Measurements from ENCODE around the gene CDKN2D. TPM values are rescaled to one million over a fixed set of nuclear protein-coding genes. Genes with fewer than 3 reads are reported as not detected.
A peak's percentile ranks its signal among the peaks of the same experiment; 100 is the strongest.

The CDKN2D gene
- total RNA-seq, 1 experiment from 2014 or later = 4.4 TPM

DNA sequence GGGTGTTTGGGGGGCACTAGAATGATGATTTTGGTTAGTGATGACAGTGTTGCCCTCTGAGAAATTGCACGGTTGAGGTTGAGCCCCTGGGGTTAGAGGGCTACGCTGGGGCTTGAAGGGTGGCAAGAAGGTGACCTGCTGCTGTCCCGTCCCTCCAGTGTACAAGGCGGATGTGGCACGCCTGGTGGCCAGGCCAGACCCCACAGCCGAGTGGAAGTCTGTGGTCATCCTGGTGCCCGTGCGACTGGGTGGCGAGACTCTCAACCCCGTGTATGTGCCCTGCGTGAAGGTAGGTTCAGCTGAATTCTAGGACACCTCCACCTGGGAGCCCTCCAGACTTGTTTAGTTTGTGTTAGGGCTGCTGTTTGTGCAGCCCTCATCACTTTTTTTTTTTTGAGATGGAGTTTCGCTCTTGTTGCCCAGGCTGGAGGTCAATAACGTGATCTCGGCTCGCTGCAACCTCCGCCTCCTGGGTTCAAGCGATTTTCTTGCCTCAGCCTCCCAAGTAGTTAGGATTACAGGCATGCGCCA lies 20.0 kb downstream of the CDKN2D start:
- CTCF ChIA-PET = no interaction called here
- peaks cover 36% of the 10 kb centered on the region for H3K36me3 Mint-ChIP-seq (ENCODE audit: insufficient read depth, unreplicated experiment)
- no TSS peak for BruUV-seq (replicated peaks)

GRCh38 chr19:10546817-10547216 lies 22.0 kb downstream of the CDKN2D start:
- DNase-seq = no peak
- intact Hi-C loops (cut with micrococcal nuclease; ENCODE audit: unreplicated experiment) = no loop called here
- Mint-ChIP-seq H3K9me3 (ENCODE audit: low read depth, unreplicated experiment) (no peaks in the 10 kb centered on the region), H3K27me3 (ENCODE audit: unreplicated experiment) (no peaks in the 10 kb centered on the region), H3K4me1 (ENCODE audit: low read depth, unreplicated experiment) (no peaks in the 10 kb centered on the region), H3K27ac (ENCODE audit: unreplicated experiment) (no peak overlapping the region), H3K36me3 (ENCODE audit: insufficient read depth, unreplicated experiment) (peaks cover 25% of the 10 kb centered on the region), H3K4me3 (ENCODE audit: low read depth, unreplicated experiment) (no peak overlapping the region)
- TF ChIP-seq CTCF (IDR thresholded peaks at IDR 0.05; ENCODE audit: unreplicated experiment) = no peak
- CTCF ChIA-PET = no interaction called here
- TSS peak; percentile 17 for BruUV-seq (replicated peaks)

More for the DNA sequence above, 20.0 kb downstream of the CDKN2D start:
- Mint-ChIP-seq H3K4me3 (ENCODE audit: low read depth, unreplicated experiment) (no peak overlapping the region), H3K4me1 (ENCODE audit: low read depth, unreplicated experiment) (no peaks in the 10 kb centered on the region), H3K27ac (ENCODE audit: unreplicated experiment) (no peak overlapping the region), H3K9me3 (ENCODE audit: low read depth, unreplicated experiment) (no peaks in the 10 kb centered on the region), H3K27me3 (ENCODE audit: unreplicated experiment) (no peaks in the 10 kb centered on the region)
- intact Hi-C loops (cut with micrococcal nuclease; ENCODE audit: unreplicated experiment) = no loop called here
- no peak for DNase-seq
- TF ChIP-seq CTCF (IDR thresholded peaks at IDR 0.05; ENCODE audit: unreplicated experiment) = no peak

DNA sequence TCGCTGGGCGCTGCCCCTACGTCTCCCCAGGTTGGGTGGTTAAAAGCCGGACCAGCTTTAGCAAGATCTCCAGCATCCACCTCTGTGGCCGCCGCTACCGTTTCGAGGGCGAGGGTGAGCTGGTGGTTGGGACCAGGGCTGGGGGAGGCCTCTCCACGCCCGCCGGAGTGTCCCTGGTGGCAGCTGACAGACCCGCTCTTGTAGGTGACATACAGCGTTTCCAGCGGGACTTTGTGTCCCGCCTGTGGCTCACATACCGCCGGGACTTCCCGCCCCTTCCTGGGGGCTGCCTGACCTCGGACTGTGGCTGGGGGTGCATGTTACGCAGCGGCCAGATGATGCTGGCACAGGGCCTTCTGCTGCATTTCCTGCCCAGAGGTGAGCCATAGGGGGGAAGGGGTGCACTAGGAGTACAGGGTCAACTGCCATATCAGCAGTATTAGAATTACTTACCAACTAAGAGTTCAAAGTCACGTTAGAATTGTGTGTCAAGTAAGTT lies 24.0 kb downstream of the CDKN2D start:
- intact Hi-C loops (cut with micrococcal nuclease; ENCODE audit: unreplicated experiment) = no loop called here
- H3K27ac Mint-ChIP-seq (ENCODE audit: unreplicated experiment) = no peak overlapping the region

DNA sequence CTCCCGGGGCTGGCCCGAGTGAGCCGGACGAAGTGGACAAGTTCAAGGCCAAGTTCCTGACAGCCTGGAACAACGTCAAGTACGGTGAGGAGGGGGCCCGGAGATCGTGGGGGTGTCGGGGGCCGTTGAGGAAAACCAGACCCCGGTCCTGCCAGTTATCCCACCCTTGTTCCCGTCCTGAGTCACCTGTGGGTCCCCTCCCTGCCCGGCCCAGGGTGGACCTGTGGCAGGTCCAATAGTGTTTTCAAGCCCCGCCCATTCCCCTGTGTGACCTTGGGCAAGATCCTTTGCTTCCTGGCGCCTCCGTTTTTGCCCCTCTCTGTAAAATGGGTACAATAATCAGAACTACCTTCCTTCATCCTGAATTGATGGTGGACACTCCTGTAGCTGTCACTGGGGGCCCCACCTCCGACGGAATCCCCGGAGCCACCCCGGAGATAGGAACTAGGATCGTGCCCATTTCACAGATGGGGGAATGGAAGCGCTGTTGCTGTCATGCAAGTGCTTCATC lies 24.5 kb downstream of the CDKN2D start:
- Mint-ChIP-seq H3K36me3 (ENCODE audit: insufficient read depth, unreplicated experiment) (peaks cover 19% of the 10 kb centered on the region), H3K4me1 (ENCODE audit: low read depth, unreplicated experiment) (no peaks in the 10 kb centered on the region), H3K9me3 (ENCODE audit: low read depth, unreplicated experiment) (no peaks in the 10 kb centered on the region), H3K27ac (ENCODE audit: unreplicated experiment) (no peak overlapping the region), H3K27me3 (ENCODE audit: unreplicated experiment) (peaks cover 17% of the 10 kb centered on the region), H3K4me3 (ENCODE audit: low read depth, unreplicated experiment) (peak overlapping the region; percentile 73)
- CTCF ChIA-PET = no interaction called here
- intact Hi-C loops (cut with micrococcal nuclease; ENCODE audit: unreplicated experiment) = no loop called here
- no TSS peak for BruUV-seq (replicated peaks)
- DNase-seq = no peak
- no peak for TF ChIP-seq CTCF (IDR thresholded peaks at IDR 0.05; ENCODE audit: unreplicated experiment)

More for the DNA sequence above, 24.0 kb downstream of the CDKN2D start:
- no peak for TF ChIP-seq CTCF (IDR thresholded peaks at IDR 0.05; ENCODE audit: unreplicated experiment)
- DNase-seq = no peak
- no peaks in the 10 kb centered on the region for H3K9me3 Mint-ChIP-seq (ENCODE audit: low read depth, unreplicated experiment)
- CTCF ChIA-PET = no interaction called here
- H3K4me1 Mint-ChIP-seq (ENCODE audit: low read depth, unreplicated experiment) = no peaks in the 10 kb centered on the region
- BruUV-seq (replicated peaks) = TSS peak; percentile 55
- H3K36me3 Mint-ChIP-seq (ENCODE audit: insufficient read depth, unreplicated experiment) = peaks cover 21% of the 10 kb centered on the region
- peak overlapping the region; percentile 73 for H3K4me3 Mint-ChIP-seq (ENCODE audit: low read depth, unreplicated experiment)
- H3K27me3 Mint-ChIP-seq (ENCODE audit: unreplicated experiment) = peaks cover 12% of the 10 kb centered on the region

Measured in Calu3 (cell line).